Lower leg skin (tissue), 4 donors: Measurements from ENCODE around the gene CLRN3. TPM values are rescaled to one million over a fixed set of nuclear protein-coding genes. Genes with fewer than 3 reads are reported as not detected.

Experiments
- DNase-seq, 2 donors: peaks; one replicate each; pipeline ENCODE4 v3.0.0-alpha.2; 2019; ENCODE audit warnings: low spot score in 2 of 2
- H3K4me3 ChIP-seq: fragments of 200-600 bp; sonication (generic); 2 replicates; pipeline ENCODE4 v1.5.1; 2017; ENCODE audit warnings: mild to moderate bottlenecking, low read depth; ENCODE audit not compliant: poor library complexity, severe bottlenecking
- POLR2A ChIP-seq, 2 donors: fragments of 450-650 bp; IDR thresholded peaks; one replicate each; pipeline ENCODE4 v1.6.1; 2016 to 2017; ENCODE audit warnings: antibody characterized with exemption in 2 of 2, mild to moderate bottlenecking in 1 of 2, moderate library complexity in 1 of 2
- WGBS, 2 donors: methylation state at CpG; one replicate each; pipeline ENCODE4 v1.1.5; 2018; 5-methylcytosine and 5-hydroxymethylcytosine counted together
- intact Hi-C: fragments of 100-400 bp; cut with DNase I; formaldehyde crosslinking; loops from one replicate; pipeline ENCODE4 v1.15.0; 2023; ENCODE audit warnings: low total_unique reads
- total RNA-seq, 4 donors: library from RNA; depleted of rRNA; stranded (reverse); fragments of >200 nt; gene quantifications; one replicate each; pipeline ENCODE4 v1.1.0, GENCODE V29; 2016
- TF ChIP-seq, protein P1 (sequence below), 3 donors: fragments of 450-650 bp; IDR thresholded peaks; one replicate each; pipeline ENCODE4 v1.5.1; 2016; ENCODE audit warnings: antibody characterized with exemption in 3 of 3, mild to moderate bottlenecking in 3 of 3, moderate library complexity in 2 of 3

The CLRN3 gene
- total RNA-seq, 4 donors from 2014 or later = not detected

DNA sequence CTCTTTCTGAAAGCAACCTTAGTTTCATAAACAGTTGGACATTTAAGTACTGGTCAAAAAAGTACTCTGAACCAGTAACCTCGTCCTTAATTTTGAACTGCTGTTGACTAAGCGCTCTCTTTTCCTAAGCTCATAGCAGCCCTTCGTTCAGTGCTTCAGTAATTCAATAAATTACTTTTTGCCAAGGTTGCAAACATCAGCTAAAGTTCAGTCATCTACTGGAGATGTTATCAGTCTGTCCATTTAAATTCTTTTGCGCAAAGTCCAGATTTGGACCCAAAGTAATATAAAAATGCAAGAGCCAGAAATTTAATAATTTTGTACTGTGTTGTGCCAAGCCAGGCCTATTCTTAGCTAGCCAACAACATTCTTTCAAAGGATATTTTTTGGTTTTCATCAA, 22.6 kb upstream of the CLRN3 start:
- intact Hi-C loops = no loop called here
- no peak overlapping the region for H3K4me3 ChIP-seq
- no peak for DNase-seq
- 92 to 95% methylated on average over 4 of the region's 4 CpGs for WGBS, 2 donors
- TF ChIP-seq POLR2A (IDR thresholded peaks at IDR 0.05) = no peak
- TF ChIP-seq, protein P1, sequence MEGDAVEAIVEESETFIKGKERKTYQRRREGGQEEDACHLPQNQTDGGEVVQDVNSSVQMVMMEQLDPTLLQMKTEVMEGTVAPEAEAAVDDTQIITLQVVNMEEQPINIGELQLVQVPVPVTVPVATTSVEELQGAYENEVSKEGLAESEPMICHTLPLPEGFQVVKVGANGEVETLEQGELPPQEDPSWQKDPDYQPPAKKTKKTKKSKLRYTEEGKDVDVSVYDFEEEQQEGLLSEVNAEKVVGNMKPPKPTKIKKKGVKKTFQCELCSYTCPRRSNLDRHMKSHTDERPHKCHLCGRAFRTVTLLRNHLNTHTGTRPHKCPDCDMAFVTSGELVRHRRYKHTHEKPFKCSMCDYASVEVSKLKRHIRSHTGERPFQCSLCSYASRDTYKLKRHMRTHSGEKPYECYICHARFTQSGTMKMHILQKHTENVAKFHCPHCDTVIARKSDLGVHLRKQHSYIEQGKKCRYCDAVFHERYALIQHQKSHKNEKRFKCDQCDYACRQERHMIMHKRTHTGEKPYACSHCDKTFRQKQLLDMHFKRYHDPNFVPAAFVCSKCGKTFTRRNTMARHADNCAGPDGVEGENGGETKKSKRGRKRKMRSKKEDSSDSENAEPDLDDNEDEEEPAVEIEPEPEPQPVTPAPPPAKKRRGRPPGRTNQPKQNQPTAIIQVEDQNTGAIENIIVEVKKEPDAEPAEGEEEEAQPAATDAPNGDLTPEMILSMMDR (IDR thresholded peaks at IDR 0.05) = no peak

DNA sequence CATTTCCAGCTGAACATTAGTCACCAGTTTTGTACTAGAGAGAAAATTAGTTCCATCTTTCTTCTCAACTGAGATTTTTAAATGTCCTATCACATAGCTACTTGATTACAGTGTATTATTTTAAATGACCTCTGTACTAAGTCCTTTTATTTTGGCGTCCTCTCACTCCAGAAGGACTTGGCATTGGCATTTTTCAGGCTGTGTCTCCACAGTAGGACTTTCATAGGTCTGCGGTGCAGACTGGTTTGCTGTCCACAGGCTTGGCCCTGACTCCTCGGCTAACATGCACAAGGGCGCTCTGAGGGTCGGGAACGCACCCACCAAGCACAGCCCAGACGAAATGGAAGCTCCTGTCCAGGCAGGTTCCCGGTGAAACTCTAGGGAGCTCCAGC, 20.6 kb upstream of the CLRN3 start:
- H3K4me3 ChIP-seq = no peak overlapping the region
- intact Hi-C loops = no loop called here

DNA sequence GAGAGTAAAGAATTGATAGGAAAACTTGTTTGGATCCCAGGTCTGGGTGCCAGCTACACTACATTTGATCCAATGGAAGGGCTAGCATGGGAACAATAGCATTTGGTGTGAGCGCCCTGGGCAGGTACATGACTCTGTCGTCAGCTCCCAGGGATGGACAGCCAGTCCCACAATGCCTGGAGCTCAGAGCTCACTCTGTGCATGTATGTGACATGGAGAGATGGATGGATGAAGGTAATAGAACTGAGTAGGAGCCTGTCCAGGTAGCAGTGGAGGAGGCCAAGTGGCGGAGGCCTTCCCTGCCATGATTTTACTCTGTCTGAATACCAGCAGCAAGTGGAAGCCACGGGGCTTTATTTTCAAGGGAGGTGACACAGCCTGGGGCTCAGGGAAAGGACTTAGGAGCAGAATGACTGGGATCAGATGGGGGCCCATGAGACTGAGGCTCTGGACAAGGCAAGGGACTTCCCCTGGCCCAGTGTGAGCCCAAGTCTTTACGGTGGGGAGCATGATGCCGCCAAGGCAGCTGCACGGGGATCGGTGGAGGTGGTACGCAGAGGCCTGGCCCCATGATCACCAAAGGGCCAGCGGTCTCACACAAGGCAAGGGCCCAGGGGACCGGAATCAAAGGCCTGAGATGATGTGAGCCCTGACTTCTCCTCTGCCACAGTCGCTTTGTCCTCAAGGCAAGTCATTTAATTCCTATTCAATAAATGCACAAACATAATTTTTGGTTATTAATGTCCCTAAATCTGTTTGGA, 20.0 kb upstream of the CLRN3 start:
- DNase-seq = no peak
- intact Hi-C loops = no loop called here
- TF ChIP-seq, protein P1 (IDR thresholded peaks at IDR 0.05) = no peak
- no peak for TF ChIP-seq POLR2A (IDR thresholded peaks at IDR 0.05)
- H3K4me3 ChIP-seq = no peak overlapping the region
- 87 to 88% methylated on average over 12 of the region's 12 CpGs for WGBS, 2 donors

More for the DNA sequence above, 20.6 kb upstream of the CLRN3 start:
- peak in 1 of 2 donors; percentile 28 for DNase-seq
- TF ChIP-seq, protein P1 (IDR thresholded peaks at IDR 0.05) = no peak
- no peak for TF ChIP-seq POLR2A (IDR thresholded peaks at IDR 0.05)
- WGBS, 2 donors = 87% methylated on average over 8 of the region's 8 CpGs

DNA sequence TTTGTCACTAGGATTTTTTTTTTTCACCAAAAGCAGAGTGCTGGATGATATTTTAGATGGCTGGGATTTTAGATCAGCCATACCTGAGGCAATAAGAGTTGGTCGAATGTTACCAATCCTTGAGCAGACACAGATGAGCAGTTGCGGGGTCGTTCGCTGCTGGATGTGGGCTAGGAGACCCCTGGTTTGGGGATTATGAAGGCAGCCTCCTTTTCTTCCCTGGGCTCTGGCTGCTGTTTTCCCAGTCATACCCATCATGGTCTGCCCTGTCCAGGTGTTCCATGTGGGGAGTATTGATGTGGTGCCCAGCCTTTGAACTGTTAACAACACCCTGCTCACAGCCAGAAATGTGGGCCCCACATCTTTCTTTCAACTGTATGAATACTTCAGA, 19.1 kb upstream of the CLRN3 start:
- H3K4me3 ChIP-seq = no peak overlapping the region
- intact Hi-C loops = no loop called here
- TF ChIP-seq POLR2A (IDR thresholded peaks at IDR 0.05) = no peak
- TF ChIP-seq, protein P1 (IDR thresholded peaks at IDR 0.05) = no peak
- 92% methylated on average over 4 of the region's 4 CpGs for WGBS, 2 donors
- DNase-seq = peak in 1 of 2 donors; percentile 23

DNA sequence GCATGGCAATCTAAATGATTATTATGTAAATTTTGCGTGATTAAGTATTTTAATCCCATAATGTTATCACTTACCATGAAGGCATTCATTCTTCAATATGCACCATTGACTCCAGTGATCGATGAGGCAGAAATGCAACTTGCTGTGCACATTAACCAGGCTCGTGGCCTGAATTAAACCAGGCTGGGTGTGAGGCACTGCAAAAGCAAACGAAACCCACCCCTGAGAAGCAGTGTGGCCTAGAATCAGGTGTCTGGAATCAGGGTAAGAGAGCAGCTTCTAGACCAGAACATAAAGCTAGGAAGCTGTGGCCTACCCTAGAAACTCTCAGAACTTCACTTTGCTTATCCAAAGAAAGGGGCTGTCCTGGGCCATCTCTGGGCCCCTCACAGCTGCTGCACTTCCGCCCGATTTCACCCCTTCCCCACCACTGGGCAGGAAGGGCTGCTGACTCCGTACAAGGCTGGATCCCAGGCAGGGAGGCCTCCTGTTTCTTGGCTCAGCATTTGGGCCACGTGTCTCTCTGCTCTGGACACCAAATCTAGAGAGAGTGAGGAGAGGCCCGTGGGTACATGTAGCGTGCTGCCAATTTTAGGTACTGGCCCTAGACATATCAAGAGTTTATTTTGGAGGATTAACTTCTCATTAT, 18.6 kb upstream of the CLRN3 start:
- TF ChIP-seq, protein P1 (IDR thresholded peaks at IDR 0.05) = no peak
- no peak for TF ChIP-seq POLR2A (IDR thresholded peaks at IDR 0.05)
- WGBS, 2 donors = 77 to 82% methylated on average over 10 of the region's 10 CpGs
- intact Hi-C loops = no loop called here
- peak in 1 of 2 donors; percentile 52 for DNase-seq
- no peak overlapping the region for H3K4me3 ChIP-seq
